Fibroblast of pulmonary artery (primary cell): ENCODE measurements around the gene SETBP1.

Source experiments
- DNase-seq: peaks from one replicate; pipeline ENCODE4 v3.0.0-alpha.2; 2010; ENCODE audit warnings: low read depth
- H3K4me3 ChIP-seq: replicated peaks from 2 replicates; pipeline ENCODE4 v1.5.1; 2011; ENCODE audit warnings: low read depth, mild to moderate bottlenecking, control low read depth, low read length, moderate library complexity
- CTCF ChIP-seq: IDR thresholded peaks from 2 replicates; pipeline ENCODE4 v1.5.1; 2011; ENCODE audit warnings: mild to moderate bottlenecking, control low read depth, low read length, inconsistent platforms; ENCODE audit errors: missing control alignments

SETBP1 gene

GRCh38 chr18:44901283-44901682 is 220.6 kb downstream of the SETBP1 start:
- no peak for DNase-seq
- peak; percentile 42 for TF ChIP-seq CTCF
- H3K4me3 ChIP-seq: no peak overlapping the region

DNA sequence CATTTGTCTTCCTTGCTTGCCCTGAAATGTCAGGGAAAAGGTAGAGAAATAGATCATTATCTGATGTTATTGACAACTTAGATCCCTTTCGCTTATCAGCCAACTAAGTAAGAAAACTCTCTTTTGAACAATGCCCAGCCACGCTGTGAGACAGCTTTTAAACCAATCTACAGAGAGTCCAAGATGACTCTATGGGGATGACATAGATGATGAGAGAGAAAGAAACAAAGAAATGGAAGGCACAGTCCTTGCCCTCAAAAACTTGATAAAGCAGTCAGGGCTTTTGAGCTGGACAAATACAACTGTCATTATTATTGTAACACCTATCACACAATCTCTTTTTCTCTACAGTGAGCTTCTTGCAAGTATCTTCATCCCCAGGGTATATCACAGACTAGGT is 222.6 kb downstream of the SETBP1 start:
- no peak overlapping the region for H3K4me3 ChIP-seq
- TF ChIP-seq CTCF: no peak
- DNase-seq: no peak

- no peak for DNase-seq
- no peak for TF ChIP-seq CTCF
Measured at GRCh38 chr18:44904768-44905167, 224.1 kb downstream of the SETBP1 start.

DNA sequence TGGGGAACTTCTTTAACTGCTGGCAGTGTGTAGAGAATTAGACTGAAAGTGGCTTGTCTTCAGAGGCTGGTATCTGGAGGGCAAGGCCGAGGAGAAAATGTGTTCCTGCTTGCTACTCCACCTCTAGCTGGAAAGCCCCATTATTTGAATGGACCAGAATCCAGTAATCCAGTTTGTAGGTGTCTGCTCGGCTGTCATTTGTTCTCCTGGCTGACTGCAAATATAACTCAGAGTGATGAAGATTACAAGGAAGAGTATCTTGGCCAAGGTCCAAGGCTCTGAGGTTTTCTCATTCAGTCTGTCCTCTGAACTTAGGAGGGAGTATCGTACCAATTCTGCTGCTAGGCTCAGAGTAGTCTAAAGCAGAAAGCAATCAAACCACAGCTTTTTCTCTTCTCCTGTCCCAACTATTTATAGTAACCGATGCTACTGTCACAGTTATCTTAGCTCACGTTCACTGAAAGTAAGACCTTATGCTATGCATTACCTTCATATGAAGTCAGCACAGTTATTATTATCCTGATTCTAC is 228.6 kb downstream of the SETBP1 start:
- no peak overlapping the region for H3K4me3 ChIP-seq
- TF ChIP-seq CTCF: no peak
- DNase-seq: no peak

More at GRCh38 chr18:44904768-44905167, 224.1 kb downstream of the SETBP1 start:
- H3K4me3 ChIP-seq: no peak overlapping the region

- H3K4me3 ChIP-seq: no peak overlapping the region
- DNase-seq: no peak
- TF ChIP-seq CTCF: no peak
Measured at GRCh38 chr18:44911260-44911659, 230.6 kb downstream of the SETBP1 start.

DNA sequence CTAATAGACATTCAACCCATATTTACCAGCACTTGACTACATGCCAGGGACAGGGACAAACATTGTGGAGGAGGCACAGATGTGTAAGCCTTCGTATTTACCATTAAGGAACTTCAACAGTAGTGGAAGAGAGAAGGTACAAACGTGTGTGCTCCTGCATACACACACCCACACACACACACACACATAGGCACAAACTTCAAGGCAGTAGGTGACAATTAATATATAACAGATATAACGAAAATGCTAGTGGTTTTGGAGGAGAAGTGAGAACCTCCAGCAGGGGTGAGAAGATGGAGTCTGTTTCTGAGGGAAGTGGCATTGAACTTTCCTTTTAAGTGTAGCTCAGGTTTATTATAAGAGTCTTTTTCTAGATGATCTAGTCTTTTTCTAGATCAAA is 231.1 kb downstream of the SETBP1 start:
- DNase-seq: no peak
- H3K4me3 ChIP-seq: no peak overlapping the region
- no peak for TF ChIP-seq CTCF

- H3K4me3 ChIP-seq: no peak overlapping the region
- no peak for DNase-seq
- no peak for TF ChIP-seq CTCF
Measured at GRCh38 chr18:44912740-44913478, 232.2 kb downstream of the SETBP1 start.
